SK-N-MC (cell line): ENCODE results near the gene AP3S1.
"Not testable (repeated sequence)": the region's sequence is repeated elsewhere in the genome, so short reads cannot be mapped to it uniquely, and the experiment has no call there.

Experiments
- DNase-seq: peaks from one replicate; pipeline ENCODE4 v3.0.0-alpha.2; 2011; ENCODE audit warnings: low read depth, low spot score
- H3K27ac ChIP-seq: fragments of 200-600 bp; sonication (generic); 2 replicates; pipeline ENCODE4 v1.5.1; 2016; ENCODE audit warnings: mixed run types
- H3K36me3 ChIP-seq: fragments of 200-600 bp; sonication (generic); 2 replicates; pipeline ENCODE4 v1.6.1; 2017; ENCODE audit warnings: antibody characterized with exemption, low read length, mixed read lengths; ENCODE audit not compliant: insufficient read depth
- H3K4me3 ChIP-seq: fragments of 200-600 bp; sonication (generic); 2 replicates; pipeline ENCODE4 v1.5.1; 2016
- H3K9ac ChIP-seq: fragments of 200-600 bp; sonication (generic); 2 replicates; pipeline ENCODE4 v1.8.0; 2017; ENCODE audit warnings: mixed run types, mixed read lengths; ENCODE audit not compliant: insufficient read length
- H3K9me3 ChIP-seq: fragments of 200-600 bp; sonication (generic); 2 replicates; pipeline ENCODE4 v1.6.1; 2017; ENCODE audit warnings: low read depth, mild to moderate bottlenecking, antibody characterized with exemption, low read length, moderate library complexity, mixed read lengths
- EZH2 ChIP-seq: fragments of 200-600 bp; sonication (generic); IDR thresholded peaks from one replicate; pipeline ENCODE4 v1.6.1; 2017; ENCODE audit warnings: antibody characterized with exemption
- FOXP2 ChIP-seq: optimal IDR thresholded peaks from 2 replicates; pipeline ENCODE3; 2011; ENCODE audit warnings: mild to moderate bottlenecking, moderate library complexity; ENCODE audit not compliant: insufficient read depth; ENCODE audit errors: extremely low read length, control extremely low read depth
- POLR2AphosphoS5 ChIP-seq: IDR thresholded peaks from 2 replicates; pipeline ENCODE4 v1.6.1; 2012; ENCODE audit warnings: mild to moderate bottlenecking, low read depth, low read length, borderline replicate concordance

The AP3S1 gene

GRCh38 chr5:115807654-115808052 lies 34.1 kb upstream of the AP3S1 start:
- no peak for TF ChIP-seq POLR2AphosphoS5
- TF ChIP-seq EZH2: no peak
- no peak for TF ChIP-seq FOXP2
- no peak overlapping the region for H3K4me3 ChIP-seq

GRCh38 chr5:115808066-115808465 lies 33.7 kb upstream of the AP3S1 start:
- H3K36me3 ChIP-seq, DNase-seq, H3K9me3 ChIP-seq, H3K27ac ChIP-seq, H3K9ac ChIP-seq, H3K4me3 ChIP-seq: not testable (repeated sequence)

More at GRCh38 chr5:115807654-115808052, 34.1 kb upstream of the AP3S1 start:
- H3K36me3 ChIP-seq: no peaks in the 10 kb centered on the region
- H3K9me3 ChIP-seq: no peaks in the 10 kb centered on the region
- no peak overlapping the region for H3K27ac ChIP-seq
- no peak for DNase-seq
- no peak overlapping the region for H3K9ac ChIP-seq

- no peak for DNase-seq
- TF ChIP-seq EZH2 (no peak), POLR2AphosphoS5 (no peak), FOXP2 (no peak)
- Histone ChIP-seq H3K4me3 (no peak overlapping the region), H3K27ac (no peak overlapping the region), H3K36me3 (no peaks in the 10 kb centered on the region), H3K9ac (no peak overlapping the region), H3K9me3 (no peaks in the 10 kb centered on the region)
Measured at GRCh38 chr5:115809946-115810345, 31.8 kb upstream of the AP3S1 start.

- H3K27ac ChIP-seq: no peak overlapping the region
- TF ChIP-seq POLR2AphosphoS5 (no peak), EZH2 (no peak), FOXP2 (no peak)
- H3K9me3 ChIP-seq: no peaks in the 10 kb centered on the region
- H3K9ac ChIP-seq: no peak overlapping the region
- no peaks in the 10 kb centered on the region for H3K36me3 ChIP-seq
- no peak for DNase-seq
- no peak overlapping the region for H3K4me3 ChIP-seq
Measured at GRCh38 chr5:115810761-115811160, 31.0 kb upstream of the AP3S1 start.

GRCh38 chr5:115811406-115811805 lies 30.3 kb upstream of the AP3S1 start:
- H3K4me3 ChIP-seq: no peak overlapping the region
- no peak overlapping the region for H3K27ac ChIP-seq
- H3K36me3 ChIP-seq: no peaks in the 10 kb centered on the region
- no peaks in the 10 kb centered on the region for H3K9me3 ChIP-seq
- no peak for TF ChIP-seq EZH2
- TF ChIP-seq FOXP2: no peak
- TF ChIP-seq POLR2AphosphoS5: no peak
- DNase-seq: no peak
- H3K9ac ChIP-seq: no peak overlapping the region

- Histone ChIP-seq H3K27ac (no peak overlapping the region), H3K4me3 (no peak overlapping the region), H3K9me3 (no peaks in the 10 kb centered on the region), H3K9ac (no peak overlapping the region), H3K36me3 (no peaks in the 10 kb centered on the region)
- no peak for TF ChIP-seq FOXP2
- no peak for TF ChIP-seq POLR2AphosphoS5
- TF ChIP-seq EZH2: no peak
- no peak for DNase-seq
Measured at GRCh38 chr5:115812372-115812771, 29.4 kb upstream of the AP3S1 start.

GRCh38 chr5:115813719-115814118 lies 28.0 kb upstream of the AP3S1 start:
- H3K27ac ChIP-seq: no peak overlapping the region
- DNase-seq: no peak

GRCh38 chr5:115815006-115815692 lies 26.6 kb upstream of the AP3S1 start:
- no peak for DNase-seq
- no peak for TF ChIP-seq EZH2
- no peak for TF ChIP-seq FOXP2
- no peak for TF ChIP-seq POLR2AphosphoS5
- no peaks in the 10 kb centered on the region for H3K36me3 ChIP-seq
- H3K9me3 ChIP-seq: no peaks in the 10 kb centered on the region
- H3K27ac ChIP-seq: no peak overlapping the region
- H3K4me3 ChIP-seq: peak overlapping the region; percentile 80
- H3K9ac ChIP-seq: no peak overlapping the region

More at GRCh38 chr5:115813719-115814118, 28.0 kb upstream of the AP3S1 start:
- H3K36me3 ChIP-seq: no peaks in the 10 kb centered on the region
- TF ChIP-seq FOXP2 (no peak), POLR2AphosphoS5 (no peak), EZH2 (no peak)
- H3K9ac ChIP-seq: no peak overlapping the region
- H3K4me3 ChIP-seq: no peak overlapping the region
- no peaks in the 10 kb centered on the region for H3K9me3 ChIP-seq

- TF ChIP-seq POLR2AphosphoS5: no peak
- TF ChIP-seq EZH2: peak; percentile 76
- no peaks in the 10 kb centered on the region for H3K9me3 ChIP-seq
- H3K36me3 ChIP-seq: no peaks in the 10 kb centered on the region
- no peak for DNase-seq
- peak overlapping the region; percentile 80 for H3K4me3 ChIP-seq
- H3K27ac ChIP-seq: no peak overlapping the region
- no peak overlapping the region for H3K9ac ChIP-seq
Measured at GRCh38 chr5:115815693-115816225, 26.0 kb upstream of the AP3S1 start.
